ENCODE data around the gene MINPP1. TPM values are rescaled to one million over a fixed set of nuclear protein-coding genes. Genes with fewer than 3 reads are reported as not detected.

Gene MINPP1, protein sequence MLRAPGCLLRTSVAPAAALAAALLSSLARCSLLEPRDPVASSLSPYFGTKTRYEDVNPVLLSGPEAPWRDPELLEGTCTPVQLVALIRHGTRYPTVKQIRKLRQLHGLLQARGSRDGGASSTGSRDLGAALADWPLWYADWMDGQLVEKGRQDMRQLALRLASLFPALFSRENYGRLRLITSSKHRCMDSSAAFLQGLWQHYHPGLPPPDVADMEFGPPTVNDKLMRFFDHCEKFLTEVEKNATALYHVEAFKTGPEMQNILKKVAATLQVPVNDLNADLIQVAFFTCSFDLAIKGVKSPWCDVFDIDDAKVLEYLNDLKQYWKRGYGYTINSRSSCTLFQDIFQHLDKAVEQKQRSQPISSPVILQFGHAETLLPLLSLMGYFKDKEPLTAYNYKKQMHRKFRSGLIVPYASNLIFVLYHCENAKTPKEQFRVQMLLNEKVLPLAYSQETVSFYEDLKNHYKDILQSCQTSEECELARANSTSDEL
- total RNA-seq (2012; rRNA removed) = 11.7 and 16.9 TPM in 2 replicates
- 14.3 and 14.4 TPM in 2 replicates for polyA plus RNA-seq (2012; rRNA removed)
- polyA plus RNA-seq (2012; cell fraction: cytosol; rRNA removed) = 7.3 and 12.3 TPM in 2 replicates
- 7.2 and 10.0 TPM in 2 replicates for polyA plus RNA-seq (2012; cell fraction: nucleus; rRNA removed; ENCODE audit: low replicate concordance)
- percentile 74 among the genes with signal in this experiment for Bru-seq, nascent RNA
- percentile 60 among the genes with signal in this experiment for BruChase-seq, experiment 1, labeled RNA remaining after a 6-hour chase
- BruChase-seq, experiment 2, labeled RNA remaining after a 2-hour chase = percentile 64 among the genes with signal in this experiment
- long read RNA-seq, transcript MINPP1-202 (5 exons, 2,415 nt) = major isoform, 94 of 106 reads
- long read RNA-seq, partial matches to known transcripts = 4 of 106 reads
- long read RNA-seq, other reads (novel, unspliced or antisense) = 8 of 106 reads

- peak within 1 kb of the TSS; percentile 98 for H3K23ac ChIP-seq (ENCODE audit: low read depth, low read length)
- ATAC-seq (ENCODE audit: low read depth) (peak; percentile 96), DNase-seq (peak; percentile 84)
- dilution Hi-C loops (cut with HindIII; ENCODE audit: low sequenced_read_pairs, unreplicated experiment) (no loop called here), in situ Hi-C loops (cut with MboI; ENCODE audit: low sequenced_read_pairs) (loop anchor here (25.0 kb wide), 1 partner anchor 293 kb away; no protein-coding TSS in a partner anchor), intact Hi-C loops (cut with micrococcal nuclease) (loop anchor here (5.0 kb wide), 1 partner anchor 163 kb away; no protein-coding TSS in a partner anchor)
- peak within 1 kb of the TSS; percentile 99 for H3K14ac ChIP-seq (replicated peaks; ENCODE audit: low read depth, low read length)
- H3K4ac ChIP-seq (ENCODE audit: low read depth, low read length) = peak within 1 kb of the TSS; percentile 95
- H2AFZ ChIP-seq (replicated peaks; ENCODE audit: low read length, poor library complexity) = peak within 1 kb of the TSS; percentile 98
- peak within 1 kb of the TSS; percentile 58 for H2BK120ac ChIP-seq (ENCODE audit: low read depth, low read length)
- no peaks in the 10 kb centered on the region; the same call in 1 of the 2 replicates for H3K9me1 ChIP-seq (ENCODE audit: insufficient read depth, low read length)
- H4K91ac ChIP-seq (ENCODE audit: insufficient read depth, low read depth, low read length) = peak within 1 kb of the TSS; percentile 82
- ChIA-PET CTCF (interaction anchor here (0.5 kb wide), 1 partner anchor 76 kb away, joined by 7 read pairs; no protein-coding TSS in a partner anchor), POLR2A (ENCODE audit: unreplicated experiment) (interaction anchor here (1.1 kb wide), 1 partner anchor 9 kb away, joined by 3 read pairs; no protein-coding TSS in a partner anchor)
- peaks cover 16 to 36% of the 10 kb centered on the region in 2 experiments for H3K79me1 ChIP-seq (ENCODE audit: low read depth in 1 of 2, low read length in 2 of 2)
- peak within 1 kb of the TSS; percentile 20 for H2AK5ac ChIP-seq (ENCODE audit: low read depth, low read length)
- no peaks in the 10 kb centered on the region for H3K27me3 ChIP-seq (ENCODE audit: control insufficient read depth, insufficient read depth, low read length)
- no peaks in the 10 kb centered on the region for H3K9me3 ChIP-seq (ENCODE audit: control insufficient read depth, insufficient read depth, low read length)
- 0% methylated on average over 50 of the region's 74 CpGs; no CpG with 5 or more reads in 1 of the 2 experiments for WGBS, 2 experiments (ENCODE audit: extremely low coverage in 2 of 2, insufficient read length in 1 of 2)
- H3K4me2 ChIP-seq (ENCODE audit: low read depth, low read length) = peak within 1 kb of the TSS; percentile 97
- no peaks in the 10 kb centered on the region; the same call in 1 of the 2 replicates for H4K20me1 ChIP-seq (ENCODE audit: insufficient read depth, low read length)
- 0 out of 2 replicates have a peak within 1 kb of the TSS, but pooled peaks have one; percentile 59 for H2BK20ac ChIP-seq (ENCODE audit: low read depth, low read length)
- H2AK9ac ChIP-seq (replicated peaks; ENCODE audit: low read depth, low read length, poor library complexity) = peak within 1 kb of the TSS; percentile 38
- H3K4me3 ChIP-seq (ENCODE audit: insufficient read depth, low read depth, low read length) = peak within 1 kb of the TSS; percentile 83
- TSS peak; percentile 77 for BruUV-seq (replicated peaks)
- peak within 1 kb of the TSS; percentile 87 for H3K27ac ChIP-seq (ENCODE audit: insufficient read depth, low read length)
- peak within 1 kb of the TSS; percentile 94 for H4K5ac ChIP-seq (ENCODE audit: low read depth, low read length)
- H4K8ac ChIP-seq (ENCODE audit: low read depth in 2 of 2, low read length in 2 of 2) = peak within 1 kb of the TSS; percentile 88 to 97
- no peak within 1 kb of the TSS for H2BK15ac ChIP-seq (ENCODE audit: low read depth, low read length)
- H3K4me1 ChIP-seq (ENCODE audit: control insufficient read depth, insufficient read depth, low read length) = peaks cover 1% of the 10 kb centered on the region; the same call in 1 of the 2 replicates
- H3K18ac ChIP-seq (ENCODE audit: low read depth, low read length) = peak within 1 kb of the TSS; percentile 67
- H3K9ac ChIP-seq (ENCODE audit: low read depth, low read length) = peak within 1 kb of the TSS; percentile 89
- peak within 1 kb of the TSS; percentile 87 for H2BK5ac ChIP-seq (ENCODE audit: low read depth, low read length, poor library complexity, severe bottlenecking)
- no peaks in the 10 kb centered on the region for H3K36me3 ChIP-seq (ENCODE audit: control insufficient read depth, insufficient read depth, low read length)
- H3K56ac ChIP-seq (ENCODE audit: extremely low read depth, insufficient read depth, low read length) = peak within 1 kb of the TSS; percentile 93
- TF ChIP-seq FOS (IDR thresholded peaks at IDR 0.05; ENCODE audit: low read depth, low read length) = no peak
- no peak for TF ChIP-seq RCOR1 (IDR thresholded peaks at IDR 0.05; ENCODE audit: insufficient replicate concordance, low read length)
- no peak; the same call in 1 of the 2 replicates for TF ChIP-seq MXI1 (IDR thresholded peaks at IDR 0.05; ENCODE audit: borderline replicate concordance, low read depth, low read length)
- TF ChIP-seq POLR2A (IDR thresholded peaks at IDR 0.05; ENCODE audit: low read depth, low read length) = peak; percentile 63
- TF ChIP-seq CEBPB (IDR thresholded peaks at IDR 0.05; ENCODE audit: low read depth, low read length) = no peak
- TF ChIP-seq MAZ (IDR thresholded peaks at IDR 0.05; ENCODE audit: borderline replicate concordance, low read depth, low read length) = peak; percentile 63; the same call in 1 of the 2 replicates
- no peak for TF ChIP-seq USF2 (IDR thresholded peaks at IDR 0.05; ENCODE audit: low read depth, low read length)
- TF ChIP-seq CHD1 (IDR thresholded peaks at IDR 0.05; ENCODE audit: low read depth, low read length) = no peak
- no peak for TF ChIP-seq RFX5 (IDR thresholded peaks at IDR 0.05; ENCODE audit: low read depth, low read length)
- no peak for TF ChIP-seq MAFK (IDR thresholded peaks at IDR 0.05; ENCODE audit: low read depth, low read length)
- no peak for TF ChIP-seq ELK1 (IDR thresholded peaks at IDR 0.05; ENCODE audit: borderline replicate concordance, low read depth, low read length)
These were observed at the start of gene MINPP1 for GRCh38 chr10:87504640-87505365. MINPP1 (plus strand) TSS chr10:87504893; CDS start chr10:87504916, 23 bp downstream.
